ENCODE measurements around the gene PIP4K2C. TPM values are rescaled to one million over a fixed set of nuclear protein-coding genes. Genes with fewer than 3 reads are reported as not detected.

PIP4K2C gene
- total and polyA plus RNA-seq, 10 of the 15 experiments (the other 5 are each of a cell fraction or from before 2014, with no cell fraction given), result 4.8 to 25.1 (median 14.9) TPM

DNA sequence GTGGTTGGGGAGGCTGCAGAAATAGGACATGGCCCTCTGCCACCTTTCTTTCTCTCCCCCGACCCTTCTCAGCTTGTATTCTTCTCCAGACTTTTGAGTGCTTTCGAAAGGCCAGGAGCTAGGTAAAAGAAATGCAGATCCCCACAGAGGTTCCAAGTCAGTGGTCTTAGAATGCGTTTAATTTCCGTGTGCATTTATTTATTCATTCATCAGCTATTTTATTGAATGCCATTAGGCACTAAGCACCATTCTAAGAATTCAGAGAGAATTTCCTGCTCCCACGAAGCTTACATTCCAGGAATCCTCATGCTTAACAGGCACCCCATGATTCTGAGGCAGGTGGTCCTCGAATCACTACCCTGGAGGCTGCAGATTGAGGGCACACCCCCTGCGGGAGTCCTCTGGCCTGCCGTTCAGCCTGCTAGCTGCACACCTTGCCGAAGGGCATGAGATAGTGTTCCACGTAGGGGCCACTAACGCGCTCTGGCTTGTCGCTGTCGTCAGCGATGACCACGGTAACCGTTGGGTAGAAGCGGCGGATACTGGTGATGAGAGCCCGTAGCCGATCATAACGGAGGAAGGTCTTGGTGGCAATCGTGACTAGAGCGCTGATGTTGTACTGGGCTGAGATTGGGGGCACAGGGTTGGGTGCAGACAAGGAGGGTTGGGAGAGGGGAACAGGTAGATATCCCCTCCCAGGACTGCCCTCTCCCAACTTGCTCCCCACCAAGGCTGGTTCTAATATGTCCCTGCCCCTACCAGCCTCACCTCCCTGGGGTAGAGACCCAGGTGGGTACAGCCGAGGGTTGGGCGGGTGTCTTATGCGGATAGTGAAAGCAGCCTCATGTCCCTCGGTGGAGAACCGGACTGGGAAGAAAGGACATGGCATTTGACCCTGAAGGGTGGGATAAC lies 37.5 kb downstream of the PIP4K2C start:
- FAIRE-seq (no peak), DNase-seq (ENCODE audit: low read depth, low spot score) (no peak), ATAC-seq (no peak)
- Histone ChIP-seq H4K20me1 (ENCODE audit: control insufficient read depth, insufficient read depth) (no peaks in the 10 kb centered on the region), H3K36me3 (ENCODE audit: control insufficient read depth in 2 of 2, insufficient read depth in 2 of 2, low read length in 1 of 2) (no peaks in the 10 kb centered on the region), H2AFZ (ENCODE audit: control insufficient read depth, low read depth, low read length) (no peak overlapping the region), H3K4me3 (no peak overlapping the region), H3K9ac (ENCODE audit: control insufficient read depth, insufficient read depth, low read length) (no peak overlapping the region), H3K4me1 (ENCODE audit: control insufficient read depth, insufficient read depth, low read length) (no peaks in the 10 kb centered on the region), H3K9me3 (replicated peaks; ENCODE audit: control insufficient read depth, insufficient read depth, low read length) (no peaks in the 10 kb centered on the region), H3K79me2 (ENCODE audit: control insufficient read depth, insufficient read depth, low read length) (no peaks in the 10 kb centered on the region), H3K27ac (ENCODE audit: control insufficient read depth, insufficient read depth) (no peak overlapping the region), H3K4me2 (ENCODE audit: control insufficient read depth, insufficient read depth) (no peak overlapping the region), H3K27me3 (replicated peaks in 1 of 2; ENCODE audit: control insufficient read depth in 2 of 2, insufficient read depth in 2 of 2, low read length in 1 of 2) (peaks cover 23 to 26% of the 10 kb centered on the region in 2 experiments)
- in situ Hi-C loops (cut with MboI) (no loop called here), intact Hi-C loops (cut with micrococcal nuclease; ENCODE audit: unreplicated experiment) (no loop called here)
- POLR2A ChIA-PET, result no interaction called here
- RAD21 ChIA-PET (ENCODE audit: unreplicated experiment), result no interaction called here
- 77% methylated on average over 29 of the region's 29 CpGs for WGBS (ENCODE audit: insufficient coverage, insufficient replicate concordance, low lambda C conversion rate, missing lambda C conversion rate)
- SMC1A ChIA-PET (ENCODE audit: uncharacterized antibody, unreplicated experiment), result interaction anchor here (1.2 to 1.5 kb wide), 3 partner anchors 11 to 14 kb away, joined by 3 to 4 read pairs (median 3); no protein-coding TSS in a partner anchor
- BruUV-seq (replicated peaks), result no TSS peak
- TF ChIP-seq SMARCA5 (IDR thresholded peaks at IDR 0.05), result no peak
- TF ChIP-seq, protein P1, sequence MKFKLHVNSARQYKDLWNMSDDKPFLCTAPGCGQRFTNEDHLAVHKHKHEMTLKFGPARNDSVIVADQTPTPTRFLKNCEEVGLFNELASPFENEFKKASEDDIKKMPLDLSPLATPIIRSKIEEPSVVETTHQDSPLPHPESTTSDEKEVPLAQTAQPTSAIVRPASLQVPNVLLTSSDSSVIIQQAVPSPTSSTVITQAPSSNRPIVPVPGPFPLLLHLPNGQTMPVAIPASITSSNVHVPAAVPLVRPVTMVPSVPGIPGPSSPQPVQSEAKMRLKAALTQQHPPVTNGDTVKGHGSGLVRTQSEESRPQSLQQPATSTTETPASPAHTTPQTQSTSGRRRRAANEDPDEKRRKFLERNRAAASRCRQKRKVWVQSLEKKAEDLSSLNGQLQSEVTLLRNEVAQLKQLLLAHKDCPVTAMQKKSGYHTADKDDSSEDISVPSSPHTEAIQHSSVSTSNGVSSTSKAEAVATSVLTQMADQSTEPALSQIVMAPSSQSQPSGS (IDR thresholded peaks at IDR 0.05; ENCODE audit: low read length), result no peak
- TF ChIP-seq RUNX3 (IDR thresholded peaks at IDR 0.05; ENCODE audit: low read length), result no peak
- TF ChIP-seq, protein P2, sequence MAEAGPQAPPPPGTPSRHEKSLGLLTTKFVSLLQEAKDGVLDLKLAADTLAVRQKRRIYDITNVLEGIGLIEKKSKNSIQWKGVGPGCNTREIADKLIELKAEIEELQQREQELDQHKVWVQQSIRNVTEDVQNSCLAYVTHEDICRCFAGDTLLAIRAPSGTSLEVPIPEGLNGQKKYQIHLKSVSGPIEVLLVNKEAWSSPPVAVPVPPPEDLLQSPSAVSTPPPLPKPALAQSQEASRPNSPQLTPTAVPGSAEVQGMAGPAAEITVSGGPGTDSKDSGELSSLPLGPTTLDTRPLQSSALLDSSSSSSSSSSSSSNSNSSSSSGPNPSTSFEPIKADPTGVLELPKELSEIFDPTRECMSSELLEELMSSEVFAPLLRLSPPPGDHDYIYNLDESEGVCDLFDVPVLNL (IDR thresholded peaks at IDR 0.05; ENCODE audit: low read depth, low read length), result no peak
- TF ChIP-seq SPI1 (IDR thresholded peaks at IDR 0.05; ENCODE audit: borderline replicate concordance, insufficient read depth, low read depth, low read length), result no peak
- TF ChIP-seq SRF (IDR thresholded peaks at IDR 0.05; ENCODE audit: low read depth in 2 of 2, low read length in 2 of 2), result no peak
- TF ChIP-seq, protein P3, sequence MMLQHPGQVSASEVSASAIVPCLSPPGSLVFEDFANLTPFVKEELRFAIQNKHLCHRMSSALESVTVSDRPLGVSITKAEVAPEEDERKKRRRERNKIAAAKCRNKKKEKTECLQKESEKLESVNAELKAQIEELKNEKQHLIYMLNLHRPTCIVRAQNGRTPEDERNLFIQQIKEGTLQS (IDR thresholded peaks at IDR 0.05; ENCODE audit: borderline replicate concordance, extremely low read depth, low read depth, low read length), result no peak
- no peak for TF ChIP-seq NRF1 (conservative IDR thresholded peaks at IDR 0.05; ENCODE audit: low read depth, low read length)
- TF ChIP-seq ATF7 (IDR thresholded peaks at IDR 0.05; ENCODE audit: low read depth), result no peak
- TF ChIP-seq ETV6 (conservative IDR thresholded peaks at IDR 0.05 in 1 of 2, IDR thresholded peaks at IDR 0.05 in 1 of 2; ENCODE audit: borderline replicate concordance in 1 of 2, low read depth in 1 of 2), result no peak
- no peak for TF ChIP-seq ZNF622 (IDR thresholded peaks at IDR 0.05)
- TF ChIP-seq CHD2 (IDR thresholded peaks at IDR 0.05; ENCODE audit: borderline replicate concordance, low read depth, low read length), result no peak
- CTCF ChIA-PET, result interaction anchor here (1.5 to 4.2 kb wide), 2 partner anchors 10 to 44 kb away, joined by 4 to 17 read pairs; no protein-coding TSS in a partner anchor
